ENCODE measurements around the gene DDX19B.
"Not testable (repeated sequence)": the region's sequence is repeated elsewhere in the genome, so short reads cannot be mapped to it uniquely, and the experiment has no call there.

DNA sequence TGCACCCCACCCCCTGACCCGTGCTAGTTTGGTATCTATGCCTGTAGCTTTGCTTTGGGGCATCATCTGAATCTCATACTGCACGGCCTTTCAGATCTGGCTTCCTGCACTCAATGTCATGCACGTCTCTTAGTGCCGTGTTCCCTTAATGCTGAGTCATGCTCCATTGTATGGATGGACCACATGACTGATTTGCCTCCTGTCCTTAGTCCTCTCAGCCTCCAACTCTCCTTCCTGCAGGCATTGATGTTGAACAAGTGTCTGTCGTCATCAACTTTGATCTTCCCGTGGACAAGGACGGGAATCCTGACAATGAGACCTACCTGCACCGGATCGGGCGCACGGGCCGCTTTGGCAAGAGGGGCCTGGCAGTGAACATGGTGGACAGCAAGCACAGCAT is 33.7 kb downstream of the DDX19B start:
- TF ChIP-seq, protein P1, sequence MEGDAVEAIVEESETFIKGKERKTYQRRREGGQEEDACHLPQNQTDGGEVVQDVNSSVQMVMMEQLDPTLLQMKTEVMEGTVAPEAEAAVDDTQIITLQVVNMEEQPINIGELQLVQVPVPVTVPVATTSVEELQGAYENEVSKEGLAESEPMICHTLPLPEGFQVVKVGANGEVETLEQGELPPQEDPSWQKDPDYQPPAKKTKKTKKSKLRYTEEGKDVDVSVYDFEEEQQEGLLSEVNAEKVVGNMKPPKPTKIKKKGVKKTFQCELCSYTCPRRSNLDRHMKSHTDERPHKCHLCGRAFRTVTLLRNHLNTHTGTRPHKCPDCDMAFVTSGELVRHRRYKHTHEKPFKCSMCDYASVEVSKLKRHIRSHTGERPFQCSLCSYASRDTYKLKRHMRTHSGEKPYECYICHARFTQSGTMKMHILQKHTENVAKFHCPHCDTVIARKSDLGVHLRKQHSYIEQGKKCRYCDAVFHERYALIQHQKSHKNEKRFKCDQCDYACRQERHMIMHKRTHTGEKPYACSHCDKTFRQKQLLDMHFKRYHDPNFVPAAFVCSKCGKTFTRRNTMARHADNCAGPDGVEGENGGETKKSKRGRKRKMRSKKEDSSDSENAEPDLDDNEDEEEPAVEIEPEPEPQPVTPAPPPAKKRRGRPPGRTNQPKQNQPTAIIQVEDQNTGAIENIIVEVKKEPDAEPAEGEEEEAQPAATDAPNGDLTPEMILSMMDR (IDR thresholded peaks at IDR 0.05 in 8 of 11, conservative IDR thresholded peaks at IDR 0.05 in 3 of 11) = not testable (repeated sequence)
- TF ChIP-seq POLR2AphosphoS5, POLR2A (IDR thresholded peaks at IDR 0.05): not testable (repeated sequence)
